Heart right ventricle (tissue), 16 donors: ENCODE data around the gene ROCK1. TPM values are rescaled to one million over a fixed set of nuclear protein-coding genes. Genes with fewer than 3 reads are reported as not detected.

Experiments
- ATAC-seq, 8 donors: fragments of 200-7000 bp; cut with Tn5 transposase; one replicate each; pipeline ENCODE4 v1.9.1; 2020; ENCODE audit warnings: mild to moderate bottlenecking in 8 of 8, moderate library complexity in 8 of 8, moderate number of reproducible peaks in 1 of 8
- DNase-seq, 2 donors: peaks; one replicate each; pipeline ENCODE4 v3.0.0-alpha.2; 2020
- H3K27ac ChIP-seq, 10 donors: fragments of 200-600 bp; sonication (generic) in 2 of 10; one replicate each; pipeline versions ENCODE4 v1.5.0 to v1.8.0; 2020 to 2022; ENCODE audit warnings: mild to moderate bottlenecking in 3 of 10
- H3K27me3 ChIP-seq, 7 donors: fragments of 200-600 bp; one replicate each; pipeline ENCODE4 v1.8.0; 2021 to 2022; ENCODE audit warnings: mild to moderate bottlenecking in 2 of 7
- H3K36me3 ChIP-seq, 9 donors: fragments of 200-600 bp; sonication (generic) in 1 of 9; one replicate each; pipeline versions ENCODE4 v1.5.0 to v1.8.0; 2020 to 2022; ENCODE audit warnings: mild to moderate bottlenecking in 2 of 9
- H3K4me1 ChIP-seq, 9 donors: fragments of 200-600 bp; sonication (generic) in 1 of 9; one replicate each; pipeline versions ENCODE4 v1.5.0 to v1.8.0; 2020 to 2022; ENCODE audit warnings: mild to moderate bottlenecking in 4 of 9
- H3K4me3 ChIP-seq, 10 donors: fragments of 200-600 bp; sonication (generic) in 2 of 10; one replicate each; pipeline versions ENCODE4 v1.5.0 to v1.8.0; 2020 to 2022; ENCODE audit warnings: mild to moderate bottlenecking in 7 of 10, moderate library complexity in 2 of 10
- H3K9me3 ChIP-seq, 11 donors: fragments of 200-600 bp in 10 of 11; sonication (generic) in 2 of 11; one replicate each; pipeline versions ENCODE4 v1.5.0 to v1.8.0; 2013 to 2022; ENCODE audit warnings: mild to moderate bottlenecking in 2 of 11, control low read depth in 1 of 11, moderate library complexity in 1 of 11
- WGBS, 2 donors: extraction: QIAGEN DNeasy Blood & Tissue Kit; methylation state at CpG; one replicate each; pipeline ENCODE4 v1.1.7; 2013; ENCODE audit warnings: inconsistent platforms in 1 of 2; 5-methylcytosine and 5-hydroxymethylcytosine counted together
- intact Hi-C, 10 donors: fragments of 100-400 bp; cut with DNase I; formaldehyde crosslinking; loops; one replicate each; pipeline versions ENCODE4 v1.11.1 to v1.14.2; 2022
- polyA plus RNA-seq, 2 donors: library from polyadenylated mRNA; stranded (reverse); fragments of 200-250 nt; gene quantifications; one replicate each; pipeline ENCODE4 v1.2.3, GENCODE V29; 2013
- total RNA-seq, 10 donors: library from RNA; stranded (reverse); fragmentation: NEBNext Ultra II Directional in 3 of 10; extraction: Animal tissue kit (Norgen Biotek cat#: 25700) in 3 of 10; gene quantifications; one replicate each; pipeline versions ENCODE4 v1.2.1 to v1.2.4, GENCODE V29; 2021 to 2023
- TF ChIP-seq, protein P1 (sequence below), 9 donors: fragments of 200-600 bp; sonication (generic) in 2 of 9; IDR thresholded peaks; one replicate each; pipeline versions ENCODE4 v1.5.0 to v1.8.0; 2021 to 2022; ENCODE audit warnings: antibody characterized with exemption in 9 of 9, mild to moderate bottlenecking in 5 of 9, moderate library complexity in 1 of 9
- donor health status: Arrhythmogenic right ventricular cardiomyopathy.
- donor health status: ischemic (EF 13 %, LVEDD 7.1; RV severe dilation, severe dysfunction).
- donor health status: healthy with polysubstance abuse.
- donor health status: DM: no; HTN: yes; CAD: no.
- donor health status: DM: no; HTN: no; CAD: no.
- donor health status: ischemic (EF 25% LVEDD 6.9; RV normal size, moderate dysfunction).
- donor health status: ischemic (EF 25% LVEDD 5.7; RV mildly dilated, moderate dysfunction).
- donor health status: healthy.
- donor health status: DM: yes; HTN: yes; CAD: no.
- donor health status: Ischemic cardiomyopathy.
- donor health status: ischemic (EF 35%, LVEDD 5.7; RV mildly dilated, moderate dysfunction).
- donor health status: nonischemic (EF 11% LVEDD 7.7; RV severe dilation, severe dysfunction).
- donor health status: DM: yes; HTN: yes; CAD: no.
- donor health status: PGD.
- donor health status: ischemic (EF 29% LVEDD 5.4; RV normal size, mild dysfunction).
- donor health status: nonischemic (EF 23%, LVEDD 6.1; RV moderate dilation, normal function).

Gene ROCK1
- total and polyA plus RNA-seq, 12 donors: 12.5 to 44.1 (median 35.1) TPM

DNA sequence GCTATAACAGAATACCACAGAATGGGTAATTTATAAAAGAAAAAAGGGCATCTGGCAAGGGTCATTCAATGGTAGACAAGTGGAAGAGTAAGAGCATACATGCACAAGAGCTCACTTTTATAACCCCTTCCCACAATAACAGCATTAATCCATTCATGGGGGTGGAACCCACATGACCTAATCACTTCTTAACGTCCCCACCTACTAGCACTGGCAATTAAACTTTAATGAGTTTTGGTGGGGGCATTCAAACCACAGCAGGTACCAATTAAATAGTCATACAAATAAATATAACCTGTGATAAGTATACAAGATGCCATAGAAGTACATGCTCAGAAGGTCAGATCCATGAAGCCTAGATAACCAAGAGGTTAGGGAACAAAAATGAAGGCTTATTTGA is 48.6 kb downstream of the ROCK1 start:
- DNase-seq: no peak
- 75 to 83% methylated on average over 1 of the region's 1 CpG for WGBS, 2 donors
- H3K27ac ChIP-seq: no peak overlapping the region
- no peaks in the 10 kb centered on the region for H3K9me3 ChIP-seq
- peaks cover 0 to 5% (median 0%) of the 10 kb centered on the region in 9 donors for H3K36me3 ChIP-seq
- H3K4me3 ChIP-seq: no peak overlapping the region
- intact Hi-C loops: no loop called here
- TF ChIP-seq, protein P1, sequence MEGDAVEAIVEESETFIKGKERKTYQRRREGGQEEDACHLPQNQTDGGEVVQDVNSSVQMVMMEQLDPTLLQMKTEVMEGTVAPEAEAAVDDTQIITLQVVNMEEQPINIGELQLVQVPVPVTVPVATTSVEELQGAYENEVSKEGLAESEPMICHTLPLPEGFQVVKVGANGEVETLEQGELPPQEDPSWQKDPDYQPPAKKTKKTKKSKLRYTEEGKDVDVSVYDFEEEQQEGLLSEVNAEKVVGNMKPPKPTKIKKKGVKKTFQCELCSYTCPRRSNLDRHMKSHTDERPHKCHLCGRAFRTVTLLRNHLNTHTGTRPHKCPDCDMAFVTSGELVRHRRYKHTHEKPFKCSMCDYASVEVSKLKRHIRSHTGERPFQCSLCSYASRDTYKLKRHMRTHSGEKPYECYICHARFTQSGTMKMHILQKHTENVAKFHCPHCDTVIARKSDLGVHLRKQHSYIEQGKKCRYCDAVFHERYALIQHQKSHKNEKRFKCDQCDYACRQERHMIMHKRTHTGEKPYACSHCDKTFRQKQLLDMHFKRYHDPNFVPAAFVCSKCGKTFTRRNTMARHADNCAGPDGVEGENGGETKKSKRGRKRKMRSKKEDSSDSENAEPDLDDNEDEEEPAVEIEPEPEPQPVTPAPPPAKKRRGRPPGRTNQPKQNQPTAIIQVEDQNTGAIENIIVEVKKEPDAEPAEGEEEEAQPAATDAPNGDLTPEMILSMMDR (IDR thresholded peaks at IDR 0.05): no peak
- peaks cover 0 to 5% (median 0%) of the 10 kb centered on the region in 9 donors for H3K4me1 ChIP-seq
- H3K27me3 ChIP-seq: no peaks in the 10 kb centered on the region
- ATAC-seq: no peak

GRCh38 chr18:21057112-21057511 is 54.5 kb downstream of the ROCK1 start:
- no peaks in the 10 kb centered on the region for H3K27me3 ChIP-seq
- intact Hi-C loops: loop anchor here in 3 of 10 donors (5.0 to 10.0 kb wide), 2 partner anchors 48 to 1825 kb away; no protein-coding TSS in a partner anchor
- ATAC-seq (no peak), DNase-seq (no peak)
- peaks cover 0 to 39% (median 18%) of the 10 kb centered on the region in 9 donors for H3K4me1 ChIP-seq
- peaks cover 0 to 4% (median 0%) of the 10 kb centered on the region in 9 donors for H3K36me3 ChIP-seq
- no peak overlapping the region for H3K27ac ChIP-seq
- H3K4me3 ChIP-seq: no peak overlapping the region
- H3K9me3 ChIP-seq: no peaks in the 10 kb centered on the region
- WGBS, 2 donors: 90 to 97% methylated on average over 1 of the region's 1 CpG
- TF ChIP-seq, protein P1 (IDR thresholded peaks at IDR 0.05): no peak

DNA sequence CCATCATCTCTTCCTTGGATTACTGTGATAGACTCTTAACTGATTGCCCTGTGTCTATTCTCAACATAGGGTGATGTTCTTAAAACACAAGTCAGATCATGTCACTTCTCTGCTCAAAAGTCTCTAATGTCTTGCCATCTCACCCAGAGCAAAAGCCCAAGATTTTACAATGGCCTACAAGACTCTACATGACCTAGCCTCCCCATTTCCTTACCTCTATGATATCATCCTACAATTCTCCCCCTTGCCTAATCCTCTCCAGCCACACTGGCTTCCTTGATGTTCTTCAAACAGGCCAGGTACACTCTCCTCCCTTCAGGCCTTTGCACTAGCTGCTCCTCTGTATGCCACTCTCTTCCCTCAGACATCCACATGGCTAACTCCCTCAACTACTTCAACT is 55.1 kb downstream of the ROCK1 start:
- H3K4me3 ChIP-seq: no peak overlapping the region
- peaks cover 0 to 44% (median 23%) of the 10 kb centered on the region in 9 donors for H3K4me1 ChIP-seq
- H3K9me3 ChIP-seq: no peaks in the 10 kb centered on the region
- H3K36me3 ChIP-seq: peaks cover 0 to 4% (median 0%) of the 10 kb centered on the region in 9 donors
- ATAC-seq (no peak), DNase-seq (no peak)
- TF ChIP-seq, protein P1 (IDR thresholded peaks at IDR 0.05): no peak
- H3K27me3 ChIP-seq: no peaks in the 10 kb centered on the region
- H3K27ac ChIP-seq: no peak overlapping the region
- intact Hi-C loops: loop anchor here in 3 of 10 donors (5.0 to 10.0 kb wide), 2 partner anchors 48 to 1826 kb away; no protein-coding TSS in a partner anchor

DNA sequence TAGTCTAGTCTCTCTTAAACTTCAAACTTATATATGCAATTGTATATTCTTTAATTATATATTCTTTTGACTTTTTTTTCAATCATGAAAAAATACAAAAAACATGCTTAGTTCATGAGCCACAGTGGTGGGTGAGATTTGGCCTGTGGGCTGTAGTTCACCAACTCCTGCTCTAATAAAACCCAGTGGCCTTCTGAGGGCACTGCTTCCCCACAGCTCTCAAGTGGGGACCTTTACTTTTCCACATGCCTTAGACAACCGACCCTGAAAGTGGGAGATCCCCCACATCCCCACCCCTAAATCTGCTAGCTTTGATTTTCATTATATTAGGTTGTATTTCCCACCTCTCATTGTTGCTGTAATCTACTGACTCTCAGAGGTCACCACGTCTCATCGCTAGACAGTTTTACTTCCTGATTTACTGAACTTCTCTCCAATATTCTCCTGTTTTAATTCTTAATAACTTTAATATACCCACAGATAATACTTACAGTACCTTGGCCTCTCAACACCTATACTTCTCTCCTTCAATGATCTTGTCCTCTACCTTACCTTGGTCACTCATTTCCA is 57.3 kb downstream of the ROCK1 start:
- DNase-seq (no peak), ATAC-seq (no peak)
- WGBS, 2 donors: 74 to 80% methylated on average over 3 of the region's 3 CpGs
- intact Hi-C loops: loop anchor here in 5 of 10 donors (5.0 to 10.0 kb wide), 3 partner anchors 33 to 50 kb away; no protein-coding TSS in a partner anchor
- TF ChIP-seq, protein P1 (IDR thresholded peaks at IDR 0.05): no peak
- no peak overlapping the region for H3K27ac ChIP-seq
- H3K27me3 ChIP-seq: no peaks in the 10 kb centered on the region
- no peaks in the 10 kb centered on the region for H3K36me3 ChIP-seq
- H3K4me3 ChIP-seq: no peak overlapping the region
- H3K4me1 ChIP-seq: peaks cover 0 to 65% (median 45%) of the 10 kb centered on the region in 9 donors
- no peaks in the 10 kb centered on the region for H3K9me3 ChIP-seq
